ENCODE data around the gene PRRT1B.

The PRRT1B gene

DNA sequence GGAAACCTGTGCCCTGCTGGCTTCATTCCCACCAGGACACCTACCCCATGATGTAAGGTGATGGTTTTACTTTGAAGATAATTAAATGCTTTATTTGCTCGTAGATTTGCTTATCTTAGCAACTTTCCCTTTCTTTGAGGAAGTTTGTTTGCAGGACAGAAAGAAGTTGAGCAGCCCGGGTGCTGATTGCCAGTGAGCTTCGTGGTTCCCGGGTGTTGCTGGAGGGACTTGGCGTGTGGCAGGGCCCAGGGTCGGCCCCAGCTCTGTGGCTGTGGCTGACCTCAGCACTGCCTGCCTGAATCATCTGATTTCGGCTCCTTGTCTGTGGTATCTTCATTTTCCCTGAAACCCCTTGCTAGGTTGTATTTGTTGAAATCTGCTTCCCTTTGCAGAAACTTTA lies 33.9 kb upstream of the PRRT1B start:
- TF ChIP-seq, protein P1, sequence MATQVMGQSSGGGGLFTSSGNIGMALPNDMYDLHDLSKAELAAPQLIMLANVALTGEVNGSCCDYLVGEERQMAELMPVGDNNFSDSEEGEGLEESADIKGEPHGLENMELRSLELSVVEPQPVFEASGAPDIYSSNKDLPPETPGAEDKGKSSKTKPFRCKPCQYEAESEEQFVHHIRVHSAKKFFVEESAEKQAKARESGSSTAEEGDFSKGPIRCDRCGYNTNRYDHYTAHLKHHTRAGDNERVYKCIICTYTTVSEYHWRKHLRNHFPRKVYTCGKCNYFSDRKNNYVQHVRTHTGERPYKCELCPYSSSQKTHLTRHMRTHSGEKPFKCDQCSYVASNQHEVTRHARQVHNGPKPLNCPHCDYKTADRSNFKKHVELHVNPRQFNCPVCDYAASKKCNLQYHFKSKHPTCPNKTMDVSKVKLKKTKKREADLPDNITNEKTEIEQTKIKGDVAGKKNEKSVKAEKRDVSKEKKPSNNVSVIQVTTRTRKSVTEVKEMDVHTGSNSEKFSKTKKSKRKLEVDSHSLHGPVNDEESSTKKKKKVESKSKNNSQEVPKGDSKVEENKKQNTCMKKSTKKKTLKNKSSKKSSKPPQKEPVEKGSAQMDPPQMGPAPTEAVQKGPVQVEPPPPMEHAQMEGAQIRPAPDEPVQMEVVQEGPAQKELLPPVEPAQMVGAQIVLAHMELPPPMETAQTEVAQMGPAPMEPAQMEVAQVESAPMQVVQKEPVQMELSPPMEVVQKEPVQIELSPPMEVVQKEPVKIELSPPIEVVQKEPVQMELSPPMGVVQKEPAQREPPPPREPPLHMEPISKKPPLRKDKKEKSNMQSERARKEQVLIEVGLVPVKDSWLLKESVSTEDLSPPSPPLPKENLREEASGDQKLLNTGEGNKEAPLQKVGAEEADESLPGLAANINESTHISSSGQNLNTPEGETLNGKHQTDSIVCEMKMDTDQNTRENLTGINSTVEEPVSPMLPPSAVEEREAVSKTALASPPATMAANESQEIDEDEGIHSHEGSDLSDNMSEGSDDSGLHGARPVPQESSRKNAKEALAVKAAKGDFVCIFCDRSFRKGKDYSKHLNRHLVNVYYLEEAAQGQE (IDR thresholded peaks at IDR 0.05; ENCODE audit: insufficient read depth in 1 of 2, low read depth in 2 of 2, low read length in 2 of 2): no peak
- TF ChIP-seq TAF1 (IDR thresholded peaks at IDR 0.05; ENCODE audit: borderline replicate concordance, insufficient read depth, low read length) (no peak), FOXP2 (optimal IDR thresholded peaks at IDR 0.05; ENCODE audit: borderline replicate concordance, extremely low read depth, extremely low read length, insufficient read depth) (no peak), SIN3A (IDR thresholded peaks at IDR 0.05; ENCODE audit: borderline replicate concordance, insufficient read depth, low read length) (no peak), POLR2AphosphoS5 (IDR thresholded peaks at IDR 0.05; ENCODE audit: low read depth, low read length) (no peak)

DNA sequence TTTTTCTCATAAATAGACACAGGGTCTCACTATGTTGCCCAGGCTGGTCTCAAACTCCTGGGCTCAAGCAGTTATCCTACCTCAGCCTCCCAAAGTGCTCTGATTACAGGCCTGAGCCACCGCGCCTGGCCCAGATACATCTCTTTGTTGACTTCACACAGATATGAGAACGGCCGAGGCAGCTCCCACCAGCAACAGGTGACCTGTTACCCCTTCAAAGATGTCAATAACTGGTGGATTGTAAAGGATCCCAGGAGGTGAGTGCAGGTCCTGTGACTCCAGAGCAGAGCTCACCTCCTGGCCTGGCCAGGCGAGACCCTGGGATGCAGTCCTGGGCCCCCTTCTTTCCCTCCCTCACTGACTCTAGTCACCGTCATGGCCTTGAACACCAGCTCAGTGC lies 33.4 kb upstream of the PRRT1B start:
- TF ChIP-seq FOXP2 (optimal IDR thresholded peaks at IDR 0.05; ENCODE audit: borderline replicate concordance, extremely low read depth, extremely low read length, insufficient read depth) (no peak), POLR2AphosphoS5 (IDR thresholded peaks at IDR 0.05; ENCODE audit: low read depth, low read length) (no peak), SIN3A (IDR thresholded peaks at IDR 0.05; ENCODE audit: borderline replicate concordance, insufficient read depth, low read length) (no peak), TAF1 (IDR thresholded peaks at IDR 0.05; ENCODE audit: borderline replicate concordance, insufficient read depth, low read length) (no peak)
- TF ChIP-seq, protein P1 (IDR thresholded peaks at IDR 0.05; ENCODE audit: insufficient read depth in 1 of 2, low read depth in 2 of 2, low read length in 2 of 2): no peak

DNA sequence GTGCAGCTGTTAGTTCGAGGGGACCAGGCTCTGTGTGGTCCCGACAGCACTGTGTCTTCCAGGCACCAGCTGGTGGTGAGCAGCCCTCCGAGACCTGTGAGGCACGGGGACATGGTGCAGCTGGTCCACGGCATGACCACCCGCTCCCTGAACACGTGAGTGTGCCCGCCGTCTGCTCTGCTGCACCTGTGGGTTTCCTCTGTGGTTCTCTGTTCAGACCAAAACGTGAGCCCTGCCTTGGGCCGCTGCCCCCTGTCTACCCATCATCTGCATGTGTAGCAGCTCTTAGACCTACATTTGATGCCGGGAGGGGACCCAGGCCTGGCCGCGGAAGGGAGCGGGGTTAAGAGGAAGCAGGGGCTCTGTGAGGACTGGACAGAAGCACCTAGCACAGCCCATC lies 32.1 kb upstream of the PRRT1B start:
- no peak for TF ChIP-seq TAF1 (IDR thresholded peaks at IDR 0.05; ENCODE audit: borderline replicate concordance, insufficient read depth, low read length)
- TF ChIP-seq POLR2AphosphoS5 (IDR thresholded peaks at IDR 0.05; ENCODE audit: low read depth, low read length): no peak
- TF ChIP-seq, protein P1 (IDR thresholded peaks at IDR 0.05; ENCODE audit: insufficient read depth in 1 of 2, low read depth in 2 of 2, low read length in 2 of 2): no peak

DNA sequence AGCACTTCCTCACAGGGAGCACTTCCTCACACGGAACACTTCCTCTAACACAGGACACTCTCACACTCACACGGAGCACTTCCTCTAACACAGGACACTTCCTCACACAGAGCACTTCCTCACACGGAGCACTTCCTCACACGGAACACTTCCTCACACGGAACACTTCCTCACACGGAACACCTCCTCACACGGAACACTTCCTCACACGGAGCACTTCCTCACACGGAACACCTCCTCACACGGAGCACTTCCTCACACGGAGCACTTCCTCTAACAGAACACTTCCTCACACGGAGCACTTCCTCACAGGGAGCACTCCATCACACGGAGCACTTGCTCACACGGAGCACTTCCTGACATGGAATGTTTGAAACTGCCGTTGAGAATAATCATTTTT lies 29.2 kb upstream of the PRRT1B start:
- TF ChIP-seq FOXP2 (optimal IDR thresholded peaks at IDR 0.05; ENCODE audit: borderline replicate concordance, extremely low read depth, extremely low read length, insufficient read depth) (no peak), TAF1 (IDR thresholded peaks at IDR 0.05; ENCODE audit: borderline replicate concordance, insufficient read depth, low read length) (no peak), SIN3A (IDR thresholded peaks at IDR 0.05; ENCODE audit: borderline replicate concordance, insufficient read depth, low read length) (no peak), POLR2AphosphoS5 (IDR thresholded peaks at IDR 0.05; ENCODE audit: low read depth, low read length) (no peak)
- TF ChIP-seq, protein P1 (IDR thresholded peaks at IDR 0.05; ENCODE audit: insufficient read depth in 1 of 2, low read depth in 2 of 2, low read length in 2 of 2): no peak

DNA sequence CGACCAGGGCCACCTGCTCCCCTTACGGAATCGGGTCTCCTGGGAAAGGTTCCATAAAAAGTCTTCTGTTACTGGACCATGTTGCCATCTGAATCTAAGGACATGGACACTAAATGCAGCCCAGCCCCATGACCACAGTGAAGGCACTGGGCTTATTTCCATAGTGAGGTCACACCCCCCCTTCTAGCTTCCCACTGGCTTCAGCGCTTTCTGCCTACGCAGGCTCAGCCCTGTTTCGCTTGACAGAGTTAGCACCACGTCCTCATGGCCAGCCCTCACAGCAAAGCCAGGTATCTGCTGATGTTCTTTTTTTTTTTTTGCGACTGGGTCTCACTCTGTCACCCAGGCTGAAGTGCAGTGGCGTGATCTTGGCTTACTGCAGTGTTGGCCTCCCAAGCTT lies 28.4 kb upstream of the PRRT1B start:
- TF ChIP-seq TAF1 (IDR thresholded peaks at IDR 0.05; ENCODE audit: borderline replicate concordance, insufficient read depth, low read length) (no peak), FOXP2 (optimal IDR thresholded peaks at IDR 0.05; ENCODE audit: borderline replicate concordance, extremely low read depth, extremely low read length, insufficient read depth) (no peak), POLR2AphosphoS5 (IDR thresholded peaks at IDR 0.05; ENCODE audit: low read depth, low read length) (no peak), SIN3A (IDR thresholded peaks at IDR 0.05; ENCODE audit: borderline replicate concordance, insufficient read depth, low read length) (no peak)
- TF ChIP-seq, protein P1 (IDR thresholded peaks at IDR 0.05; ENCODE audit: insufficient read depth in 1 of 2, low read depth in 2 of 2, low read length in 2 of 2): no peak
